Lower leg skin (tissue), 4 donors: ENCODE data around the gene SLC52A3. TPM values are rescaled to one million over a fixed set of nuclear protein-coding genes. Genes with fewer than 3 reads are reported as not detected.

Experiments used
- DNase-seq, 2 donors: peaks; one replicate each; pipeline ENCODE4 v3.0.0-alpha.2; 2019; ENCODE audit warnings: low spot score in 2 of 2
- H3K4me3 ChIP-seq: fragments of 200-600 bp; sonication (generic); 2 replicates; pipeline ENCODE4 v1.5.1; 2017; ENCODE audit warnings: mild to moderate bottlenecking, low read depth; ENCODE audit not compliant: poor library complexity, severe bottlenecking
- POLR2A ChIP-seq, 2 donors: fragments of 450-650 bp; IDR thresholded peaks; one replicate each; pipeline ENCODE4 v1.6.1; 2016 to 2017; ENCODE audit warnings: antibody characterized with exemption in 2 of 2, mild to moderate bottlenecking in 1 of 2, moderate library complexity in 1 of 2
- WGBS, 2 donors: methylation state at CpG; one replicate each; pipeline ENCODE4 v1.1.5; 2018; 5-methylcytosine and 5-hydroxymethylcytosine counted together
- intact Hi-C: fragments of 100-400 bp; cut with DNase I; formaldehyde crosslinking; loops from one replicate; pipeline ENCODE4 v1.15.0; 2023; ENCODE audit warnings: low total_unique reads
- total RNA-seq, 4 donors: library from RNA; depleted of rRNA; stranded (reverse); fragments of >200 nt; gene quantifications; one replicate each; pipeline ENCODE4 v1.1.0, GENCODE V29; 2016
- TF ChIP-seq, protein P1 (sequence below), 3 donors: fragments of 450-650 bp; IDR thresholded peaks; one replicate each; pipeline ENCODE4 v1.5.1; 2016; ENCODE audit warnings: antibody characterized with exemption in 3 of 3, mild to moderate bottlenecking in 3 of 3, moderate library complexity in 2 of 3

SLC52A3 gene
- total RNA-seq, 4 donors from 2014 or later = 2.2 to 7.5 (median 3.0) TPM

DNA sequence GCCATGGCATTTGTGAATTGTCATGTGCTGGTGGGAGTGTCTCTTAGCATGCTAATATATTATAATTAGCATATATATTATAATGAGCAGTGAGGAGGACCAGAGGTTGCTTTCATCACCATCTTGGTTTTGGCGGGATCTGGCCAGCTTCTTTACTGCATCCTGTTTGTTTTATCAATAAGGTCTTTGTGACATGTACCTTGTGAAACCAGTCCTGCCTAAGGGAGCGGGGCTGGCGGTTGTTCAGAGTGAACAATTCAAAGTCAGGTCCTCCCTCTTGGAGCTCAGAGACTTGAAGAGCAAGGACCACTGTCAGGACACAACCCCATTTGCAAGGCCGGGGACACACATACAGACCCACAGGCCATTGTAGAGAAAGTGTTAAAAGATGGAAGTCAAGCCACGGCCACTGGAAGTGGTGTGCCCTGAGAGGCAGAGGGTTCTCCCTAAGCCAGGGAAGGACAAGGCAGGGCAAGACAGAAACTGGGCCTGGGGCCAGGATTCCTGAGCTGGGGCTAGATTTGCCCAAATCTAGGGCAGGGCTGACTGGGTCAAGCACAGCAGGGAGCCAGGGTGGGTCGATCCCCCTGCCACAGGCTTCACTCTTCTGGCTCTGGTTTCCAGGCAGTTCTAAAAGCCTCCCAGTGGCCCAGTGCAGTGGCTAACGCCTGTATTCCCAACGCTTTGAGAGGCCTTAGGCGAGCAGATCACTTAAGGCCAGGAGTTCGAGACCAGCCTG is 14.2 kb downstream of the SLC52A3 start:
- intact Hi-C loops = no loop called here
- TF ChIP-seq POLR2A (IDR thresholded peaks at IDR 0.05) = no peak
- TF ChIP-seq, protein P1, sequence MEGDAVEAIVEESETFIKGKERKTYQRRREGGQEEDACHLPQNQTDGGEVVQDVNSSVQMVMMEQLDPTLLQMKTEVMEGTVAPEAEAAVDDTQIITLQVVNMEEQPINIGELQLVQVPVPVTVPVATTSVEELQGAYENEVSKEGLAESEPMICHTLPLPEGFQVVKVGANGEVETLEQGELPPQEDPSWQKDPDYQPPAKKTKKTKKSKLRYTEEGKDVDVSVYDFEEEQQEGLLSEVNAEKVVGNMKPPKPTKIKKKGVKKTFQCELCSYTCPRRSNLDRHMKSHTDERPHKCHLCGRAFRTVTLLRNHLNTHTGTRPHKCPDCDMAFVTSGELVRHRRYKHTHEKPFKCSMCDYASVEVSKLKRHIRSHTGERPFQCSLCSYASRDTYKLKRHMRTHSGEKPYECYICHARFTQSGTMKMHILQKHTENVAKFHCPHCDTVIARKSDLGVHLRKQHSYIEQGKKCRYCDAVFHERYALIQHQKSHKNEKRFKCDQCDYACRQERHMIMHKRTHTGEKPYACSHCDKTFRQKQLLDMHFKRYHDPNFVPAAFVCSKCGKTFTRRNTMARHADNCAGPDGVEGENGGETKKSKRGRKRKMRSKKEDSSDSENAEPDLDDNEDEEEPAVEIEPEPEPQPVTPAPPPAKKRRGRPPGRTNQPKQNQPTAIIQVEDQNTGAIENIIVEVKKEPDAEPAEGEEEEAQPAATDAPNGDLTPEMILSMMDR (IDR thresholded peaks at IDR 0.05) = no peak
- 72 to 74% methylated on average over 10 of the region's 10 CpGs for WGBS, 2 donors
- H3K4me3 ChIP-seq = no peak overlapping the region
- no peak for DNase-seq

GRCh38 chr20:753136-753535 is 15.2 kb downstream of the SLC52A3 start:
- no peak for TF ChIP-seq POLR2A (IDR thresholded peaks at IDR 0.05)
- TF ChIP-seq, protein P1 (IDR thresholded peaks at IDR 0.05) = no peak
- intact Hi-C loops = no loop called here
- no peak for DNase-seq
- no peak overlapping the region for H3K4me3 ChIP-seq
- WGBS, 2 donors = 39 to 44% methylated on average over 3 of the region's 3 CpGs

DNA sequence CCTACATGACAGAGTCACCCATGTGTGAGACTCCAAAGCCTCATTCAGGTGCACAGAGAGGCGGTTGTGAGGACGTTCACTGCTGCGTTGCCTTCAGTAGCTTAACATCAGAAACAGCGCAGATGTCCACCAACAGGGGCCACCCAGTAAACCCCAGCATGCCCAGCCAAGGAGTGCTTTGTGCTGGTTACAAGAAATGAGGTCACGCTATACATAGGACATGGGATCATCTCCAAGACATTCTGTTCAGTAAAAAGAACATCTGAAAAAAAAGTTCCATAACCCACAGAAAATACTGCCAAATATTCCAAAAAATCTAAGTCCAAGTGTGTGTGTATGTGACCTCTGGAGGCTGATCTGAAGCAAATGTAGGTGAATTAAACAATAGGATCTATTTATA is 16.0 kb downstream of the SLC52A3 start:
- DNase-seq = no peak
- no peak overlapping the region for H3K4me3 ChIP-seq
- whole genome bisulfite sequencing, 2 donors = 73 to 78% methylated on average over 5 of the region's 5 CpGs
- intact Hi-C loops = no loop called here
- TF ChIP-seq POLR2A (IDR thresholded peaks at IDR 0.05) = no peak
- TF ChIP-seq, protein P1 (IDR thresholded peaks at IDR 0.05) = no peak

GRCh38 chr20:751761-752160 is 16.5 kb downstream of the SLC52A3 start:
- H3K4me3 ChIP-seq = no peak overlapping the region
- intact Hi-C loops = no loop called here
- no peak for TF ChIP-seq POLR2A (IDR thresholded peaks at IDR 0.05)
- TF ChIP-seq, protein P1 (IDR thresholded peaks at IDR 0.05) = no peak
- DNase-seq = no peak
- 67 to 70% methylated on average over 5 of the region's 5 CpGs for WGBS, 2 donors

DNA sequence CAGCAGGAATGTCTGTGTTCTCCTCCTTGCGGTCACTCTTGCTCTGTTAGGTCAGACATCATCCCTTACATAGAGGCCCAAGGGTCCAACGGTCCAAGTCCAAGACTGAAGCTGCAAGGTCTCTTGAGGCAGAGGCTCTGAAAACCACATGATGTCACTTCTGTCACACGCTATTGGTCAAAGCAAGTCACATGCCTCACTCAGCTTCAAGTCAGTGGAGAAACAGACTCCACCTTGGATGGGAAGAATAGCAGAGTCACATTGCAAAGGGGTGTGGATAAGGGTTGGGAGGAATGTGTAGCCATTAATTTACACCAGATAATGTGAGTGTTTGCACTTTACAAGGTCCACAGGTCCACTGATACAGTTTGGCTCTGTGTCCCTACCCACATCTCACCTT is 17.5 kb downstream of the SLC52A3 start:
- intact Hi-C loops = no loop called here
- H3K4me3 ChIP-seq = no peak overlapping the region
- TF ChIP-seq, protein P1 (IDR thresholded peaks at IDR 0.05) = no peak
- no peak for TF ChIP-seq POLR2A (IDR thresholded peaks at IDR 0.05)
- 81 to 89% methylated on average over 3 of the region's 3 CpGs for WGBS, 2 donors
- DNase-seq = no peak
